Lower lobe of right lung (tissue), 2 donors: ENCODE results near the gene BABAM2. TPM values are rescaled to one million over a fixed set of nuclear protein-coding genes. Genes with fewer than 3 reads are reported as not detected.

ENCODE experiments used
- ATAC-seq, 2 donors: fragments of 200-7000 bp; cut with Tn5 transposase; one replicate each; pipeline ENCODE4 v1.9.1; 2020 to 2022; ENCODE audit warnings: mild to moderate bottlenecking in 2 of 2, moderate library complexity in 2 of 2
- DNase-seq: peaks from one replicate; pipeline ENCODE4 v3.0.0-alpha.2; 2020
- H3K27ac ChIP-seq: fragments of 200-600 bp; one replicate; pipeline ENCODE4 v1.8.0; 2022
- H3K27me3 ChIP-seq: fragments of 200-600 bp; one replicate; pipeline ENCODE4 v1.8.0; 2022; ENCODE audit warnings: low read depth
- H3K36me3 ChIP-seq: fragments of 200-600 bp; one replicate; pipeline ENCODE4 v1.8.0; 2022; ENCODE audit warnings: mild to moderate bottlenecking
- H3K4me1 ChIP-seq: fragments of 200-600 bp; one replicate; pipeline ENCODE4 v1.8.0; 2022
- H3K4me3 ChIP-seq: fragments of 200-600 bp; one replicate; pipeline ENCODE4 v1.8.0; 2022; ENCODE audit warnings: mild to moderate bottlenecking
- H3K9me3 ChIP-seq: fragments of 200-600 bp; one replicate; pipeline ENCODE4 v1.8.0; 2022
- CTCF ChIP-seq: fragments of 200-600 bp; IDR thresholded peaks from one replicate; pipeline ENCODE4 v1.8.0; 2022; ENCODE audit warnings: antibody characterized with exemption, mild to moderate bottlenecking
- intact Hi-C: fragments of 100-400 bp; cut with DNase I; formaldehyde crosslinking; loops from one replicate; pipeline ENCODE4 v1.11.0; 2022
- total RNA-seq: library from RNA; stranded (reverse); fragmentation: NEBNext Ultra II Directional; extraction: Animal tissue kit (Norgen Biotek cat#: 25700); gene quantifications from one replicate; pipeline ENCODE4 v1.2.1, GENCODE V29; 2021
- donor health status: DM: no; HTN: yes; CAD: no; lungs with severe emphysema.

BABAM2 gene
- total RNA-seq, 1 donor from 2014 or later = 39.5 TPM

GRCh38 chr2:27890924-27891672 lies 569 bp downstream of the BABAM2 start:
- H3K4me3 ChIP-seq = peak overlapping the region; percentile 79
- no peaks in the 10 kb centered on the region for H3K9me3 ChIP-seq
- H3K4me1 ChIP-seq = peaks cover 41% of the 10 kb centered on the region
- ATAC-seq (peak; percentile 65 to 67), DNase-seq (peak; percentile 85)
- no peak for TF ChIP-seq CTCF
- H3K27ac ChIP-seq = peak overlapping the region; percentile 95
- intact Hi-C loops = no loop called here
- H3K27me3 ChIP-seq = no peaks in the 10 kb centered on the region
- H3K36me3 ChIP-seq = peaks cover 3% of the 10 kb centered on the region

- ATAC-seq = no peak
- Histone ChIP-seq H3K27ac (peak overlapping the region; percentile 95), H3K27me3 (no peaks in the 10 kb centered on the region), H3K4me1 (peaks cover 41% of the 10 kb centered on the region), H3K4me3 (peak overlapping the region; percentile 79), H3K36me3 (peaks cover 9% of the 10 kb centered on the region), H3K9me3 (no peaks in the 10 kb centered on the region)
- no peak for TF ChIP-seq CTCF
- intact Hi-C loops = no loop called here
- DNase-seq = no peak
These were observed 1.2 kb downstream of the BABAM2 start for GRCh38 chr2:27891673-27892105.

- no peak for TF ChIP-seq CTCF
- DNase-seq (no peak), ATAC-seq (no peak)
- no peaks in the 10 kb centered on the region for H3K9me3 ChIP-seq
- H3K4me1 ChIP-seq = peaks cover 41% of the 10 kb centered on the region
- no peak overlapping the region for H3K4me3 ChIP-seq
- intact Hi-C loops = no loop called here
- H3K36me3 ChIP-seq = peaks cover 13% of the 10 kb centered on the region
- H3K27ac ChIP-seq = no peak overlapping the region
- H3K27me3 ChIP-seq = no peaks in the 10 kb centered on the region
These were observed 2.5 kb downstream of the BABAM2 start for GRCh38 chr2:27893006-27893405.

DNA sequence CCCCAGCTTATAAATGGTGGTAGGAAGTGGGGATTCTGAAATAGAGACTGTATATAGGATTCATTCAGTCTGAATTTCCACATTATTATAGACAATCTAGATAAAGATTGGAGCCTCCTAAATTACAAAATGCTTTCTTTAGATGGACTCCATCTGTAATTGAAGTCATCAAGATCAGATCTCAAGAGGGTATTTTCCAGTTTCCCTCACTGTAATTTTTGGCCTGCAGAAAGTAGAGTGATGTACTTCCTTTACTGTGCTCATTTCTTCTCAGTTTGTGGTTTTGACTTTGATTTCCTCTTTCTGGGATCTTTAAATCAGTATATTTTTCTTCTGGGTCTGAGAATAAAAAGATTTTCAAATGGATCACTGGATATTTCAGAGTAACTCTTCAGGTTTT lies 7.2 kb downstream of the BABAM2 start:
- no peak for ATAC-seq
- H3K27ac ChIP-seq = no peak overlapping the region
- no peaks in the 10 kb centered on the region for H3K27me3 ChIP-seq
- intact Hi-C loops = no loop called here
- TF ChIP-seq CTCF = no peak
- peaks cover 9% of the 10 kb centered on the region for H3K4me1 ChIP-seq
- H3K36me3 ChIP-seq = peaks cover 24% of the 10 kb centered on the region
- no peaks in the 10 kb centered on the region for H3K9me3 ChIP-seq
- DNase-seq = no peak
- H3K4me3 ChIP-seq = no peak overlapping the region

DNA sequence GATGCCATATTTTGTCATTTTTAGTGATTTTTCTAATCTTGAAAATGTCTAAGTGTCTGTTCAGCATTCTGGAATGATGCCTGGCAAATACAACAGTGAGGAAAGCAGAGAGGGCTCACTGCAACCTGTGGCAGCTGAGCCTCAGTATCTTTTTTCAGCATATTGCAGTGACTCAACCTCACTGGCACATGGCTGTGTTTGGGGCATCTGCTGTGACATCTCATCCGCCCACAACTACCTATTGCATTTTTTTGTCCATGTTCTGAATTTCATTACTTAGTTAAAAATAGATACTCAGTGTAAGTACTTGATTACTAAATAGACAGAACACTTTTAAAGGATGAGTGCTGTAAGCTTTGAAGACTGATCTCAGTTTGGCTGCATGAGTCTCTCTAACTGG lies 10.7 kb downstream of the BABAM2 start:
- TF ChIP-seq CTCF = no peak
- intact Hi-C loops = no loop called here
- ATAC-seq = no peak

More for the DNA sequence above, 10.7 kb downstream of the BABAM2 start:
- H3K27ac ChIP-seq = no peak overlapping the region
- H3K4me3 ChIP-seq = no peak overlapping the region
- no peaks in the 10 kb centered on the region for H3K27me3 ChIP-seq
- H3K36me3 ChIP-seq = peaks cover 19% of the 10 kb centered on the region
- peaks cover 3% of the 10 kb centered on the region for H3K4me1 ChIP-seq
- no peaks in the 10 kb centered on the region for H3K9me3 ChIP-seq
- no peak for DNase-seq
